Activated T-helper 17 cell treated with anti-CD3 and anti-CD28 coated beads, Interleukin-2, amount 50 U/mL, for 72 hours (primary cell): ENCODE measurements around the gene TENM4. TPM values are rescaled to one million over a fixed set of nuclear protein-coding genes. Genes with fewer than 3 reads are reported as not detected.

Experiments used
- ATAC-seq: fragments of 150-1000 bp; cut with Tn5 transposase; replicated peaks from 2 replicates; pipeline ENCODE4 v1.10.0; 2021; ENCODE audit warnings: mild to moderate bottlenecking, moderate library complexity
- H3K27ac Mint-ChIP-seq: one replicate; pipeline ENCODE4 v1.8.0; 2022; ENCODE audit warnings: mixed read lengths
- H3K27me3 Mint-ChIP-seq: one replicate; pipeline ENCODE4 v1.8.0; 2022; ENCODE audit warnings: mixed read lengths
- H3K36me3 Mint-ChIP-seq: one replicate; pipeline ENCODE4 v1.8.0; 2022; ENCODE audit warnings: low read depth, mild to moderate bottlenecking, mixed read lengths
- H3K4me1 Mint-ChIP-seq: one replicate; pipeline ENCODE4 v1.8.0; 2022; ENCODE audit warnings: mixed read lengths
- H3K4me3 Mint-ChIP-seq: one replicate; pipeline ENCODE4 v1.8.0; 2022; ENCODE audit warnings: mild to moderate bottlenecking, mixed read lengths
- H3K9me3 Mint-ChIP-seq: one replicate; pipeline ENCODE4 v1.8.0; 2022; ENCODE audit warnings: mixed read lengths
- total RNA-seq, 2 donors: library from RNA; stranded (reverse); gene quantifications; one replicate each; pipeline ENCODE4 v1.2.3, GENCODE V29; 2022

TENM4 gene
- total RNA-seq, 2 donors from 2014 or later = 0.15 TPM; not detected in 1

DNA sequence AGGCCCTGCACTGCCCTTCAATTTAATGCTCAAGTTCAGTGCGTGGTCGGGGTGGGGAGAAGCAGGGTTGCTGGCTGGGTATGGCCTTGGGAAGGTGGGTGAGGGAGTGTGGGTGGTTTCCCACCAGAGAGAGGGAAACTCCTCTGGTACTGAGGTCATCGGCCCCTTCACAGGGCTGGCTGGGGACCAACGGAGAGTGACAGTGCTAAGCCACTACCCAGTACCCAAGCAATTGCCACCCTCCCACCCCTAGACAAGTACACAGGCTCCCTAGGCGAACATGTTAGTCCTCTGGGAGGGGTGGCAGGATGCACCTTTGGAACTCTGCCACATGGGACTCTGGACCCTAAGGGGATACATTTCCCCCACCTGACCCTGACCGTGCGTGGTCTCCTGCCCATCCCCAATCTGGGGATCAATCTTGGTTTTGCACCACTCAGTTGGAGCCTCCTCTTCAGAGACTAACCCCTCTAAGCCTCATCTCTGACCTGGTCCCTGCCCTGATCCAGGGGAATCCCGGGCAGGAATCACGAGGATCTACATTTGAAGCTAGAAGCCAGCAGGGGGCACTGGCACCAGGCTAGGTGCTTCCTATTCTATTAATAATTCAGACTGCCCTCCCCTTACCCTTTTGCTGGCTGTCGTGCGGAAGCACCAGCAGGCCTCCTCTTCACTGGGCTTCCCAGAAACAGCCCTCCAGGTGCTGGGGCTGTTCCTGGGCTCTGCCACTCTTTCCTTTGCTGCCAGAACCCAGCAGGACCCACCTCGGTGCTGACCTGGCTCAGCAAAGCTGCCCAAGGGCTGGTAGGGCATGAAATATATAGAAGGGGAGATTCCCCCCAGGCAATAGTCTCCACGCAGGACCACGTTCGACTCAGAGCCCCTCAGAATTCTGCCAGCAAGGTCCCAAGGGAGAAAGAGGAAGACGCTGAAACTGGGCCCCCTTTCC, 377.7 kb downstream of the TENM4 start:
- no peaks in the 10 kb centered on the region for H3K4me1 Mint-ChIP-seq
- H3K27ac Mint-ChIP-seq = no peak overlapping the region
- no peaks in the 10 kb centered on the region for H3K27me3 Mint-ChIP-seq
- no peaks in the 10 kb centered on the region for H3K36me3 Mint-ChIP-seq
- no peak for ATAC-seq
- H3K4me3 Mint-ChIP-seq = no peak overlapping the region
- H3K9me3 Mint-ChIP-seq = no peaks in the 10 kb centered on the region

DNA sequence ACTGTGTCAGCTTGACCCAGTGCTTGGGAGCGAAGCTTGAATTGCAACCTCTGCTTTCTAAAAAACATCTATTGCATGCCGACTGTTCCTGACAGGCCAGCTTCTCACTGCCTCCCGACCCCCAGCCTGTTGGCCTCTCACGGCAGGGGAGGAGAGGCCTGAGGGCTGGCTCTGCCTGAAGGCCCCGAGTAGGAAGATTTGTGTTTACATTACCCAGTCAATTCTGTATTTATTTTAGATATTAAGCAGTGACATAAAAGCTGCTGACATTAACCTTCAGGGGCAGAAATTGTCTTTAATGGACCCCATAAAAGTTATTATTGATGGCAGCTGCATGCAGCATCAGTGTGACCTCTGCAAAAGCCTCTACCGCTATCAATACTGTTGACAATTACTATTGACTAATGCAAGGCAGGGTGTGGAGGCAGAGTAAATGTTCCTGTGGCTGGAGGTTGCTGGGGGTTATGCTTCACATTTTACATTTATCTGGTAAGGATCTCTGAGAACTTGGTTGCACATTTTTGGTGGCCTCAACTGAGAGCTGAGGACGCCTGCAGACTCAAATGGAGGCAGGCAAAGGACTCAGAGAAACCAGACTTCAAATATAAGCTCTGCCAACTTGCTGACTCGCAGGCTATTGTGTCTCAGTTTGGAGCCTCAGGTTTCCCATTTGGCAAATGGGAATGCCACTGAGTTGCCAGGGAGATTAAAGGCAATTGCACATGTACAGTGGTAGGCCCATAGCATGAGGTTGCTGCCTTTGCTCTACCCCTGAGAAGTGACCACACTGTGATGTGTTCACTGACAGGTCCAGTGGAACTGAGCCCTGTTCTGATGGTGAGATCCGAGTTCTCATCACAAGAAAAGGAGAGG, 380.5 kb downstream of the TENM4 start:
- H3K4me3 Mint-ChIP-seq = no peak overlapping the region
- no peaks in the 10 kb centered on the region for H3K9me3 Mint-ChIP-seq
- H3K27ac Mint-ChIP-seq = no peak overlapping the region
- no peaks in the 10 kb centered on the region for H3K4me1 Mint-ChIP-seq
- no peaks in the 10 kb centered on the region for H3K36me3 Mint-ChIP-seq
- ATAC-seq = no peak
- peaks cover 5% of the 10 kb centered on the region for H3K27me3 Mint-ChIP-seq

DNA sequence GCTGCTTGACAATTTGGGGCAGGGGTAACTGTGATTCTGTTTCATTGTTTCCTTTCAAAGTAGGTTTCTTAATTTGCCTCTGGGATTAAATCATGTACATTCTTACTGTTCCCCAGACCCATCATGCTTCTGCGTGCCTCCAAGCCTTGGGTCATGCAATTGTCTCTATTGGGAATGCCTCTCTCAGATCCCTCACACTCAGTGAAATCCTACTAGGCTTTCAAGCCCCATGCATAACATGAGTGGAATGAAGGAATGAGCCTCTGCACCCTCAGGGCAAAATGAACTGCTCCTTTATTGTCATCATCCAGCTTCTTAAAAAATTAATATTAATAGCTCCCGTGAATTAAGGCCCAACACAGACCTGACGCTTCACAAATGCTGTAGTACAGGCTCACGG, 381.7 kb downstream of the TENM4 start:
- H3K27me3 Mint-ChIP-seq = peaks cover 5% of the 10 kb centered on the region
- no peaks in the 10 kb centered on the region for H3K9me3 Mint-ChIP-seq
- ATAC-seq = no peak
- H3K4me3 Mint-ChIP-seq = no peak overlapping the region
- H3K36me3 Mint-ChIP-seq = no peaks in the 10 kb centered on the region
- H3K27ac Mint-ChIP-seq = no peak overlapping the region
- no peaks in the 10 kb centered on the region for H3K4me1 Mint-ChIP-seq

DNA sequence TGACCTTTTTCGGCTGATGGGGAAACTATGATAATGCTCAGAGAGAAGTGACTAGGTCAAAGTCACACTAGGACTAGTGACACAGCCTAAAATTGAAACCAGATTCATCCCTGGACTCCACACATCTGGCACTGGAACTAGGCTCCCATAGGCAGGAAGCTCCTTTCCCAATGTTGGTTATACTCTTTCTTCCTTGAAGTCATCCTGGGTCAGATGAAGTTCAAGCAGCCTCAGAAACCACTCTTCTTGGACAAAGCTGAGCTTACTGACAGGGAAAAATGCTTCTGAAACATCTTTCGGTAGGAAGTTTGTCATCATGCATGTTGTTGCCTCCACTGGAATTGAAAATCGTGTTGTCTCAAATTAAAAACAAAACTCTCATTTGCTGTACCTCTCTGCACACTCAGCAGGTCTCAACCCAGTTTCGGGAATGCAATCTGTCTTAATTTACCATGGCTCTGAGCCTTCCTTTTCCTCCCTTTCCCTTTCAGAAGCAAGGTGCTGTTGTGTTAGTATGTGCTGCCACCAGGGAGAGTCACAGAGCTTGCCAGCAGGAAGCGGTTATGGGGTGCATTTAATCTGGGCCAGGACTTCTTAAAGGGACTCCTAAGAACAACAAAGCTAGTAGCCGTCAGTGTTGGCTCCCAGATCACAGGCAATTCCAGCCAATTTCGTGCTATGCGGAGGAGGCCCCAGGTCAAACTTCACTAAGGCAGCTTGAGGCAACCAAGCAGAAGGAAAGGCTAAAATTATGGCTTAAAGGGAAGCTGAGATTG, 384.8 kb downstream of the TENM4 start:
- H3K4me3 Mint-ChIP-seq = no peak overlapping the region
- no peaks in the 10 kb centered on the region for H3K36me3 Mint-ChIP-seq
- H3K27ac Mint-ChIP-seq = no peak overlapping the region
- H3K27me3 Mint-ChIP-seq = peaks cover 10% of the 10 kb centered on the region
- ATAC-seq = no peak
- no peaks in the 10 kb centered on the region for H3K4me1 Mint-ChIP-seq
- H3K9me3 Mint-ChIP-seq = no peaks in the 10 kb centered on the region

DNA sequence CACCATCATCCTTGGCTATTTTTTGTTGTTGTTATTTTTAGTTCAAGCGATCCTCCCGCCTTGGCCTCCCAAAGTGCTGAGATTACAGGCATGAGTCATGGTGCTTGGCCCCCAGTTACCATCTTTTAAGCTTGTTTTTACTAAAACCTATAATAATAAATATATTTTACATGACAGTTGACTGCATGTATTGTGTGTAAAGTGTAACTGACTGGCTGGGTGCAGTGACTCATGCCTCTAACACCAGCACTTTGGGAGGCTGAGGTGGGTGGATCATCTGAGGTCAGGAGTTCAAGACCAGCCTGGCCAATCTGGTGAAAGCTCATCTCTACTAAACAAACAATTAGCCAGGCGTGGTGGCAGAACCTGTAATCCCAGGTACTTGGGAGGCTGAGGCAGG, 386.2 kb downstream of the TENM4 start:
- H3K4me1 Mint-ChIP-seq = no peaks in the 10 kb centered on the region
- no peaks in the 10 kb centered on the region for H3K9me3 Mint-ChIP-seq
- ATAC-seq = no peak
- H3K27ac Mint-ChIP-seq = no peak overlapping the region
- no peak overlapping the region for H3K4me3 Mint-ChIP-seq
- peaks cover 10% of the 10 kb centered on the region for H3K27me3 Mint-ChIP-seq
- H3K36me3 Mint-ChIP-seq = no peaks in the 10 kb centered on the region

DNA sequence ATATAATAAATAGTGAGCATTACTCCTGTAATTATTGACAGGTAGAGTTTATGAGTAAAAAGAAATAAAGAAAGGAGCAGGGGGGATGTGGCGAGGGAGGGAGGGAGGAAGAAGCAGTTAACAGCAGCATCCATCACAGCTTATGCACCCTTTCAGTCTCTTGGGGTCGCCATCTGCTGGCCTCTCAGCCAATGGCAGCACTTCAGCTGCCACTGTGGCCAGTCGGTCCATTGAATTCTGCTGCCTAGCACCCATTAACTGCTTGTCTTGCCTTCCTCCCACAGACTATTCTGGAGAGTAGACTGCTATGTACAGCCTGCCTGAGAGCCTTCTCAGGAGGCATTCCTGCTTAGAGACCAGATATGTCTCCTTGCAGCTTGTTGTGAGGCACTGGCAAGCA, 388.3 kb downstream of the TENM4 start:
- Mint-ChIP-seq H3K36me3 (no peaks in the 10 kb centered on the region), H3K9me3 (no peaks in the 10 kb centered on the region), H3K27ac (no peak overlapping the region), H3K27me3 (peaks cover 10% of the 10 kb centered on the region), H3K4me1 (no peaks in the 10 kb centered on the region), H3K4me3 (no peak overlapping the region)
- ATAC-seq = no peak

DNA sequence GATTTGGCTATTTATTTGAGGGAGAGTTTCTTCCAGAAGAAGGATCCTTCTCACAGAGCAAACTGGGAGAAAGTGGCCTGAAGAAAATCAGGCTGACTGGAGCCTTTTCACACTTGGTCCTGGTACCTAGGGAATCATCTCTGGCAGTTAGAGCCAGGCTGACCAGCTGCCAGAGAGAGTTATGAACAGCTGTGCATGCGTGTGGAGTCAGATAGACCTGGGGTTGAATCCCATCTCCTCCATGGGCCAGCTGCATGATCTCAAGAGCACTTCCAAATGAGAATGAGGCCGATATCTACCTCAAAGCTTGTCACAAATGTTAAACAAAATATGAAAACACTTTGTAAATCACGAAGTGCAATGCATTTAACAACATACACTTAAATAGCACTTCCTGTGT, 390.0 kb downstream of the TENM4 start:
- Mint-ChIP-seq H3K9me3 (no peaks in the 10 kb centered on the region), H3K27me3 (peaks cover 8% of the 10 kb centered on the region), H3K4me3 (no peak overlapping the region), H3K27ac (no peak overlapping the region), H3K4me1 (no peaks in the 10 kb centered on the region), H3K36me3 (no peaks in the 10 kb centered on the region)
- no peak for ATAC-seq

DNA sequence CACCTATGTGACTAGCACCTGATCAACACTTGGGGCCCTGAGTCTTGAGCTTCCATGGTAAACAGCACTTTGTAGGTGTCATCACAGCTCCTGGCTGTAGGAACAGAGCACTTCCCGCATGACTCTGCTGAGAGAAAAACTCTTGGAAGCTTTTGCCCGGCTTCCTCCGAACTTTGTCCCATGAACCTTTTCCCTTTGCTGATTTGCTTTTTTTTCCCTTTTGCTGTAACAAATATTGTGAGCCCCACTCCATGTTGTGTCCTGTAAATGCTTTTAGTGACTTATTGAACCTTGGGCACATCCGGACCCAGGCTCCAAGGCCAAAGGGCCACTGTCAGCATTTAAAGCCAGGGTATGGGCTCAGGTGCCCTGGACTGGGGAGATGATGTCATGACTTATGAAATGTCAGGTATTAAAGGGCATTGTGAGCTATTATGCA, 391.1 kb downstream of the TENM4 start:
- Mint-ChIP-seq H3K9me3 (no peaks in the 10 kb centered on the region), H3K4me3 (no peak overlapping the region), H3K27ac (no peak overlapping the region), H3K36me3 (no peaks in the 10 kb centered on the region), H3K27me3 (peaks cover 8% of the 10 kb centered on the region), H3K4me1 (no peaks in the 10 kb centered on the region)
- ATAC-seq = no peak

DNA sequence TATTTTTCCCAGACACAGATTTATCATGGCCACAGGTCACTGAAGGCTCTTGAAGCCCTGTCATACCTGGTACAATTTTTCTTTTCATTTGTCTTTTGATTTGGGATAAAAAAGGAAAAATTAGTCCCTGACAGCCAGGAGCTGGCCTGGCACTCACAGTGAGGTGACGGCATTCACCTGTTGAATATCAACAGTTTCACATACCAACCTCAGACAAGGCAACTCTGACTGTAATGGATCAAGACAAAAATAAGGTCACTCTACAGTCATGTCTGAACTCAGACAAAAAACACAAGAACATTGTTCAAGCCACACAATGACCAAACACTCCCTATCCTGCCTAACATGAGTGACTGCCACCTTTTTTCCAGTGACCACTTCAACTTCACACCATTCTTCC, 392.9 kb downstream of the TENM4 start:
- ATAC-seq = no peak
- Mint-ChIP-seq H3K4me3 (no peak overlapping the region), H3K27me3 (peaks cover 5% of the 10 kb centered on the region), H3K27ac (no peak overlapping the region), H3K36me3 (no peaks in the 10 kb centered on the region), H3K4me1 (no peaks in the 10 kb centered on the region), H3K9me3 (no peaks in the 10 kb centered on the region)

DNA sequence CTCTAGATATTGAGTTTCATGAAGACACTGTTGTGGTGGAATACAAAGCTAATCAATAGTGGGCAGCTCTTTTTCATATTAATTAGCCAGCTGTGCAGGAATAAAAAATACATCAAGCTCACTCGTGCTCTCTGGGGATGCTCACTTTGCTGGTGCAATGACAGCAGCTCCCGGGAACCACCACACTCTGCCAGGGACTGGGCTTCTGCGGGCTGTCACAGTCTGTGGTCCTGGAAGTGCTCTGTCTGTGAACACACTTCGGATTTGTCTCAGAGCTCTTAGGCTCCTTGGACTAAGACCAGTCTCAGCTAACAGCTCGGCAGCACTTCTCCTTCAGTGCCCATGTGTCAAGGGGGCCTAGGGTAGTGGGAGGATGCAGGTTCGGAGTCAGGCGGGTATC, 393.5 kb downstream of the TENM4 start:
- ATAC-seq = no peak
- no peak overlapping the region for H3K27ac Mint-ChIP-seq
- H3K4me1 Mint-ChIP-seq = no peaks in the 10 kb centered on the region
- no peaks in the 10 kb centered on the region for H3K9me3 Mint-ChIP-seq
- peaks cover 7% of the 10 kb centered on the region for H3K27me3 Mint-ChIP-seq
- no peak overlapping the region for H3K4me3 Mint-ChIP-seq
- no peaks in the 10 kb centered on the region for H3K36me3 Mint-ChIP-seq

DNA sequence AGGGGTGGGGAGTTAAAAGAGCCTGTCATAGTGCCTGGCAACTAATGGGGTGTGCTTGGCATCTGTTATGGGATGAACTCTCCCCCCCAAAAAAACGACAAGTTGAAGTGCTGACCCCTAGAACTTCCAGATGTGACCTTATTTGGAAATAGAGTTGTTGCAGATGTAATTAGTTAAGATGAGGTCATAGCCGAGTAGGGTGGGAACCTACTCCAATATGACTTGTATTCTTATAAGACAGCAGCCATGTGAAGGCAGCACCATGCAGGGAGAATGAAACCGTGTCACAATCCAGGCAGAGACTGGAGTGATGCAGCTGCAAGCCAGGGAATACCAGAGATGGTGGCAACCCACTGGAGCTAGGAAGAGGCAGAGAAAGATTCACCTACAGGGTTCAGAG, 394.5 kb downstream of the TENM4 start:
- Mint-ChIP-seq H3K36me3 (no peaks in the 10 kb centered on the region), H3K9me3 (no peaks in the 10 kb centered on the region), H3K4me3 (no peak overlapping the region), H3K4me1 (no peaks in the 10 kb centered on the region), H3K27me3 (peaks cover 7% of the 10 kb centered on the region), H3K27ac (no peak overlapping the region)
- ATAC-seq = no peak

DNA sequence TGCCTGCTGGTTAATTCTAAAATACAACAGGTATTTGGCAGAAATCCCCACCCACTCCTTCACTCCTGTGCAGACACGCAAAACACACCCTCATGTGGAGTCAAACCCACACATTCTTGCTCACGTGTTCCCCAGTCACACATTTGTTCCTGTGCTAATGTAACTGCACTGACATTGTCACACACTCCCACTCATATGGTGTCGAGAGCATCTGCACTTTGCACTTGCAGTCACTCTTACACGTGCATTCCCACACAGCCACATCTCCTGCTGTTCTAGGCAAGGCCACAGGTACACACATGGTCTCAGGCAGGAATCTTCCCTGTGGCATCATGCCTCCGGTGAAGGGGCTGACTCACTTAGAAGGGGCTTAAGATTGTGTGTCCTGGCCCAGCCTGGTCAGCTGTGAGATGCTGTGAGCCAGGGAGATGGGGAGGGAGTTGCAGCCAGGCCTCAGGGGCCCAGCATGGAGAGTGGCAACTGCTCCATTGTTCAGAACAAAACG, 395.0 kb downstream of the TENM4 start:
- no peak overlapping the region for H3K27ac Mint-ChIP-seq
- no peak overlapping the region for H3K4me3 Mint-ChIP-seq
- no peaks in the 10 kb centered on the region for H3K36me3 Mint-ChIP-seq
- no peaks in the 10 kb centered on the region for H3K4me1 Mint-ChIP-seq
- H3K27me3 Mint-ChIP-seq = peaks cover 7% of the 10 kb centered on the region
- ATAC-seq = peak; percentile 38
- H3K9me3 Mint-ChIP-seq = no peaks in the 10 kb centered on the region

DNA sequence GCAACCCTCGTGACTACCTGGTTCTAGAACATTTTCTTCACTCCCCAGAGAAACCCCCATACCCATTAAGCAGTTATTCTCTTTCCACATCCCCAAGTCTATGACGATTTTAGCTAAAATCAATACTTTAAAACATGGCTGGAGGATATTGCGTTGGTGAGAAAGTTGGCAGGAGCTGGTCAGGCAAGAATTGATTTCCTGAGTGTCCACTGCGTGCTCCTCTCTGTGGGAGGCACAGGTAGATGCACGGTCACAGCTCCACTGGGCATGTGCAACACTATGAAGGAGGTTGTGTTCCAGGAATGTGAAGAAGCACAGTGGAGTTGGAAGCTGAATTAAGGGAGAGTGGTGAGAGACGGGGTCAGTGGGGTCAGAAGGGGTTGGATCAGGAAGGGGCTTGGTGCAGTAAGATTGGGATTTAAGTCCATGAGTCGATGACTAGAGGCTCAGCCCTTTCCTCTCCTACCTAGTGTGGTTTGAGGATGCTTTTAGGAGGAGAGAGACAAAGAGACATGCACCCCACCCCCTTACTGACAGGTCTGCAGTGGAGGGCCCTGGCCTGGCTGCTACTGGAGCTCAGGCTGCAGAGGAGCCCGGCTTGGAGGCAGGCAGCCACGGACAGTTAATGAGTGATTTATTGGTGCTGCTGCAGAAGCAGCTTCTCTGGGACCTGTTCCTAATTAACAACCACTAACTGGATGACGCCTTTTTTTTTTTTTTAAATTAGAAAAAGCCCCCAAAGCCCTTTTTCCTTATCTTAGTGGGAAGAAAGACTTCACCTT, 395.6 kb downstream of the TENM4 start:
- peaks cover 7% of the 10 kb centered on the region for H3K27me3 Mint-ChIP-seq
- no peaks in the 10 kb centered on the region for H3K9me3 Mint-ChIP-seq
- no peaks in the 10 kb centered on the region for H3K36me3 Mint-ChIP-seq
- H3K4me3 Mint-ChIP-seq = no peak overlapping the region
- ATAC-seq = no peak
- no peaks in the 10 kb centered on the region for H3K4me1 Mint-ChIP-seq
- no peak overlapping the region for H3K27ac Mint-ChIP-seq
